A549 (cell line): ENCODE measurements around the gene HPCAL1. TPM values are rescaled to one million over a fixed set of nuclear protein-coding genes. Genes with fewer than 3 reads are reported as not detected.

Experiments used
- ATAC-seq, 2 experiments: fragments of 200-7000 bp in 1 of 2; fragments of >200 bp in 1 of 2; cut with Nextera tagmentation in 1 of 2; cut with Tn5 transposase in 1 of 2; 3 replicates each; pipeline versions ENCODE4 v1.8.0 to v1.9.1; 2018 to 2020; ENCODE audit warnings: mild to moderate bottlenecking in 1 of 2, moderate library complexity in 1 of 2
- CTCF ChIA-PET: fragments of 300-600 bp; sonication (Branson Sonifier 250); formaldehyde crosslinking; extraction: SDS; loops from one replicate; lab custom pipeline; 2021; ENCODE audit warnings: antibody characterized with exemption, inconsistent platforms; lab: Yijun Ruan, JAX
- POLR2A ChIA-PET: fragments of 350-600 bp; formaldehyde crosslinking; extraction: SDS; loops from one replicate; lab custom pipeline; 2021; ENCODE audit warnings: antibody characterized with exemption, inconsistent platforms; lab: Yijun Ruan, JAX
- DNase-seq, 2 experiments: peaks; one replicate each; pipeline versions ENCODE4 v3.0.0 to v3.0.0-alpha.2; 2011 to 2016; ENCODE audit warnings: low read depth in 1 of 2, low spot score in 1 of 2
- FAIRE-seq: peaks from 2 replicates; lab custom pipeline; 2011; peaks lifted over from hg19 to GRCh38; lab: Jason Lieb, UNC
- H3K27ac ChIP-seq, 2 experiments: fragments of >200 bp; sonication (Bioruptor Twin); formaldehyde crosslinking; 3 replicates each; pipeline ENCODE4 v1.5.1; 2016 to 2017
- H3K4me1 ChIP-seq: fragments of >200 bp; sonication (Bioruptor Twin); formaldehyde crosslinking; 3 replicates; pipeline ENCODE4 v1.6.1; 2016
- H3K4me2 ChIP-seq: fragments of >200 bp; sonication (Bioruptor Twin); formaldehyde crosslinking; 3 replicates; pipeline ENCODE4 v1.6.1; 2016
- H3K4me3 ChIP-seq: fragments of >200 bp; sonication (Bioruptor Twin); formaldehyde crosslinking; 3 replicates; pipeline ENCODE4 v1.5.1; 2016
- H3K9me3 ChIP-seq: fragments of >200 bp; sonication (Bioruptor Twin); formaldehyde crosslinking; 3 replicates; pipeline ENCODE4 v1.6.1; 2016
- CBX2 ChIP-seq: fragments of 200-600 bp; sonication (generic); IDR thresholded peaks from 2 replicates; pipeline ENCODE4 v1.6.1; 2016; ENCODE audit warnings: low read depth, mild to moderate bottlenecking, borderline replicate concordance
- CEBPB ChIP-seq, 2 experiments: fragments of >200 bp in 1 of 2; sonication (Bioruptor Twin) in 1 of 2; formaldehyde crosslinking in 1 of 2; IDR thresholded peaks; 2 replicates each; pipeline ENCODE4 v1.6.1; 2012 to 2016
- CHD2 ChIP-seq: fragments of 150-350 bp; IDR thresholded peaks from 2 replicates; pipeline ENCODE4 v1.6.1; 2014; ENCODE audit warnings: low read length; ENCODE audit not compliant: partially characterized antibody
- CTCF ChIP-seq: fragments of >200 bp; sonication (Bioruptor Twin); formaldehyde crosslinking; IDR thresholded peaks from 3 replicates; pipeline ENCODE4 v1.5.1; 2016
- E2F6 ChIP-seq: IDR thresholded peaks from 2 replicates; pipeline ENCODE4 v1.6.1; 2012; ENCODE audit warnings: low read depth, borderline replicate concordance
- FOSB ChIP-seq: fragments of 250-450 bp; sonication (Bioruptor Pico); IDR thresholded peaks from 2 replicates; pipeline ENCODE4 v1.5.0; 2020; ENCODE audit warnings: mild to moderate bottlenecking, moderate library complexity
- FOXS1 ChIP-seq: fragments of 250-450 bp; sonication (Bioruptor Pico); IDR thresholded peaks from 2 replicates; pipeline ENCODE4 v1.5.0; 2020; ENCODE audit warnings: mild to moderate bottlenecking, moderate library complexity
- GATA3 ChIP-seq: IDR thresholded peaks from 2 replicates; pipeline ENCODE4 v1.6.1; 2012; ENCODE audit warnings: borderline replicate concordance
- HES2 ChIP-seq: fragments of >200 bp; sonication (Bioruptor Twin); formaldehyde crosslinking; IDR thresholded peaks from 2 replicates; pipeline ENCODE4 v1.6.1; 2016
- HMGXB4 ChIP-seq: fragments of 250-450 bp; sonication (Bioruptor Pico); IDR thresholded peaks from 2 replicates; pipeline ENCODE4 v1.5.0; 2021; ENCODE audit warnings: mild to moderate bottlenecking, moderate library complexity, borderline replicate concordance
- HOXA7 ChIP-seq: fragments of 250-450 bp; sonication (Bioruptor Pico); IDR thresholded peaks from 2 replicates; pipeline ENCODE4 v1.5.0; 2020; ENCODE audit warnings: mild to moderate bottlenecking, moderate library complexity
- HOXB13 ChIP-seq: fragments of 250-450 bp; sonication (Bioruptor Pico); IDR thresholded peaks from 2 replicates; pipeline ENCODE4 v1.5.0; 2020; ENCODE audit warnings: low read depth, mild to moderate bottlenecking, moderate library complexity
- HOXB5 ChIP-seq: fragments of 250-450 bp; sonication (Bioruptor Pico); IDR thresholded peaks from 2 replicates; pipeline ENCODE4 v1.5.0; 2020; ENCODE audit warnings: mild to moderate bottlenecking, moderate library complexity
- JUN ChIP-seq, 2 experiments: fragments of >200 bp; sonication (Bioruptor Twin); formaldehyde crosslinking; IDR thresholded peaks; 2 replicates in 1 of 2; 3 replicates in 1 of 2; pipeline ENCODE4 v1.6.1; 2016 to 2017
- JUNB ChIP-seq: fragments of >200 bp; sonication (Bioruptor Twin); formaldehyde crosslinking; IDR thresholded peaks from 2 replicates; pipeline ENCODE4 v1.6.1; 2016
- KDM5A ChIP-seq: fragments of 200-600 bp; sonication (generic); IDR thresholded peaks from 2 replicates; pipeline ENCODE4 v1.6.1; 2016; ENCODE audit warnings: antibody characterized with exemption, mild to moderate bottlenecking
- MAZ ChIP-seq: fragments of 150-350 bp; IDR thresholded peaks from 2 replicates; pipeline ENCODE4 v1.6.1; 2014; ENCODE audit warnings: antibody characterized with exemption, low read depth, low read length, borderline replicate concordance
- MYC ChIP-seq: IDR thresholded peaks from 2 replicates; pipeline ENCODE4 v1.6.1; 2012; ENCODE audit warnings: mild to moderate bottlenecking, inconsistent platforms, low read length, improper control_type of control experiment, borderline replicate concordance
- NFE2L2 ChIP-seq: fragments of 150-350 bp; conservative IDR thresholded peaks from 2 replicates; pipeline ENCODE4 v1.6.1; 2014; ENCODE audit warnings: low read length
- POLR2A ChIP-seq: IDR thresholded peaks from 2 replicates; pipeline ENCODE4 v1.6.1; 2012; ENCODE audit warnings: mild to moderate bottlenecking, low read length
- RAD21 ChIP-seq, 2 experiments: fragments of >200 bp in 1 of 2; sonication (Bioruptor Twin) in 1 of 2; formaldehyde crosslinking in 1 of 2; IDR thresholded peaks in 1 of 2; conservative IDR thresholded peaks in 1 of 2; 2 replicates in 1 of 2; 3 replicates in 1 of 2; pipeline ENCODE4 v1.6.1; 2012 to 2018; ENCODE audit warnings: inconsistent platforms in 1 of 2
- RARB ChIP-seq: fragments of 250-450 bp; sonication (Bioruptor Pico); IDR thresholded peaks from 2 replicates; pipeline ENCODE4 v1.8.0; 2021; ENCODE audit warnings: mild to moderate bottlenecking, moderate library complexity
- RCOR1 ChIP-seq: fragments of 150-350 bp; IDR thresholded peaks from 2 replicates; pipeline ENCODE4 v1.6.1; 2014; ENCODE audit warnings: antibody characterized with exemption, low read length, low read depth
- SMC3 ChIP-seq: fragments of >200 bp; sonication (Bioruptor Twin); formaldehyde crosslinking; IDR thresholded peaks from 3 replicates; pipeline ENCODE4 v1.6.1; 2018; ENCODE audit warnings: inconsistent platforms
- TFCP2L1 ChIP-seq: fragments of 250-450 bp; sonication (Bioruptor Pico); IDR thresholded peaks from 2 replicates; pipeline ENCODE4 v1.5.0; 2021; ENCODE audit warnings: mild to moderate bottlenecking
- ZFP36 ChIP-seq: fragments of 450-650 bp; IDR thresholded peaks from 2 replicates; pipeline ENCODE4 v1.6.1; 2014; ENCODE audit warnings: borderline replicate concordance; ENCODE audit not compliant: partially characterized antibody
- ZNF302 ChIP-seq: fragments of 250-450 bp; sonication (Bioruptor Pico); IDR thresholded peaks from 2 replicates; pipeline ENCODE4 v1.9.0; 2021; ENCODE audit warnings: inconsistent platforms, mild to moderate bottlenecking, moderate library complexity
- ZSCAN20 ChIP-seq: fragments of 250-450 bp; sonication (Bioruptor Pico); IDR thresholded peaks from 2 replicates; pipeline ENCODE4 v1.8.0; 2022; ENCODE audit warnings: mild to moderate bottlenecking, moderate library complexity
- WGBS: methylation state at CpG from one replicate; pipeline ENCODE4 v1.1.6; 2017; ENCODE audit errors: missing lambda C conversion rate; 5-methylcytosine and 5-hydroxymethylcytosine counted together
- polyA plus RNA-seq, 4 experiments: library from polyadenylated mRNA; depleted of rRNA in 3 of 4; stranded (reverse); fragments of >200 nt; fragmentation: RNase III in 1 of 4; extraction: RNeasy Plus Mini Kit Qiagen cat#74134 plus additional on column Dnase treatment in 1 of 4; gene quantifications; 2 replicates in 3 of 4; 3 replicates in 1 of 4; pipeline ENCODE4 v1.2.3, GENCODE V29; 2011 to 2017

The HPCAL1 gene
- polyA plus RNA-seq, 2 of the 4 experiments (the other 2 are of a cell fraction): 44.4 to 66.4 TPM

GRCh38 chr2:10422732-10423399 lies 120.2 kb downstream of the HPCAL1 start:
- POLR2A ChIA-PET: no interaction called here
- H3K27ac ChIP-seq: no peak overlapping the region

GRCh38 chr2:10423400-10423774 lies 120.7 kb downstream of the HPCAL1 start:
- no peak overlapping the region for H3K4me2 ChIP-seq
- no peak for ATAC-seq
- no peak for FAIRE-seq
- ChIA-PET POLR2A (no interaction called here), CTCF (interaction anchor here (0.6 to 25.7 kb wide), 6 partner anchors 10 to 610 kb away, joined by 3 to 374 read pairs (median 48); partner anchors contain the start of gene RRM2)
- no peak for DNase-seq
- TF ChIP-seq MYC (no peak), HOXA7 (CRISPR knock-in tag) (no peak), HOXB13 (no peak), KDM5A (no peak), TFCP2L1 (no peak), FOXS1 (CRISPR knock-in tag) (no peak), FOSB (CRISPR knock-in tag) (no peak), ZNF302 (CRISPR knock-in tag) (no peak), E2F6 (no peak), RARB (no peak), RCOR1 (no peak), ZFP36 (no peak), HES2 (no peak), JUNB (no peak), HOXB5 (no peak), CHD2 (no peak), POLR2A (no peak), RAD21 (conservative IDR thresholded peaks at IDR 0.05 in 1 of 2, IDR thresholded peaks at IDR 0.05 in 1 of 2) (no peak), JUN (IDR thresholded peaks at IDR 0.05) (no peak), NFE2L2 (no peak)
- no peaks in the 10 kb centered on the region for H3K9me3 ChIP-seq
- no peaks in the 10 kb centered on the region for H3K4me1 ChIP-seq
- no peak overlapping the region for H3K4me3 ChIP-seq
- no peak overlapping the region for H3K27ac ChIP-seq
- 86% methylated on average over 6 of the region's 6 CpGs for WGBS

More at GRCh38 chr2:10422732-10423399, 120.2 kb downstream of the HPCAL1 start:
- FAIRE-seq (no peak), DNase-seq (no peak), ATAC-seq (no peak)
- peaks cover 2% of the 10 kb centered on the region; the same call in 1 of the 3 replicates for H3K4me1 ChIP-seq
- H3K9me3 ChIP-seq: no peaks in the 10 kb centered on the region
- no peak for TF ChIP-seq CTCF
- TF ChIP-seq GATA3: no peak
- TF ChIP-seq SMC3: no peak
- no peak overlapping the region for H3K4me2 ChIP-seq
- 95% methylated on average over 21 of the region's 24 CpGs for WGBS
- no peak overlapping the region for H3K4me3 ChIP-seq
- CTCF ChIA-PET: interaction anchor here (4.7 to 25.7 kb wide), 4 partner anchors 11 to 294 kb away, joined by 19 to 374 read pairs (median 102); partner anchors contain the start of gene RRM2

- ChIA-PET POLR2A (interaction anchor here (0.6 kb wide), 1 partner anchor 107 kb away, joined by 3 read pairs; no protein-coding TSS in a partner anchor), CTCF (interaction anchor here (0.6 to 25.7 kb wide), 8 partner anchors 10 to 610 kb away, joined by 3 to 374 read pairs (median 4); partner anchors contain the start of gene RRM2)
- H3K4me3 ChIP-seq: no peak overlapping the region
- 87% methylated on average over 11 of the region's 11 CpGs for WGBS
- no peaks in the 10 kb centered on the region for H3K4me1 ChIP-seq
- no peak for DNase-seq
- FAIRE-seq: no peak
- no peak for ATAC-seq
- H3K4me2 ChIP-seq: no peak overlapping the region
- H3K27ac ChIP-seq: no peak overlapping the region
- H3K9me3 ChIP-seq: no peaks in the 10 kb centered on the region
- TF ChIP-seq ZFP36 (no peak), MYC (no peak), MAZ (no peak), ZSCAN20 (CRISPR knock-in tag) (no peak), POLR2A (no peak), CEBPB (IDR thresholded peaks at IDR 0.05) (no peak), HMGXB4 (CRISPR knock-in tag) (no peak), ZNF302 (CRISPR knock-in tag) (no peak), CBX2 (no peak)
These were observed 121.3 kb downstream of the HPCAL1 start for GRCh38 chr2:10424051-10424450.
